ENCODE measurements around the gene CCDC88C. TPM values are rescaled to one million over a fixed set of nuclear protein-coding genes. Genes with fewer than 3 reads are reported as not detected.

The CCDC88C gene
- total RNA-seq, 1 donor from 2014 or later = 17.8 TPM

DNA sequence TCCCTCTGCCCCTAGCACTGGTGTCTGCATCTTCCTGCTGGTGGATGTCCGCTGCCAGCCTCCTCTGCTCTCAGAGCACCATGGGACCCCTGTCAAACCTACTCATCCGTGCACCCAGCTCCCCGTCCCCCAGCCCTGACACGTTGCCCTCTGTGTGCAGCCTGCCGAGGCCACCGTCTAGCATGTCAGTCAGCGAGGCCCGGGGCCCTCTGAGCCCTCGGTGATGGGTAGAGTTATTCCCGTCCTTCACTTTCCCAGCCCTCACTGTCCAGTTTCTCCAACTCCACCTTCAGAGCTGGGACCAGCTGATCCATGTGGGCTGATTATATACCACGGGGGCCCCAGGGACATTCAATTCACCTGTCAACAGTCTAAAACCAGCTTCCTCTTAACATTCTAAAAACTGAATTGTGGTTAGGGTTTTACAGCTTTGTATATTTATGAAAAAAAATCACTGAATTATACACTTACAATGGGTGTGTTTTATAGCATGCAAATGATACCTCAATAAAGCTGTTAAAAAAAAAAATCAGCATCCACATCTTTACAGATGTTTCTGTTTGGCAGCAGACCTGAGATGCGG, 61.3 kb downstream of the CCDC88C start:
- peaks cover 47% of the 10 kb centered on the region for H4K20me1 ChIP-seq (ENCODE audit: low read depth)
- H3K27me3 ChIP-seq = no peaks in the 10 kb centered on the region
- Mint-ChIP-seq H3K27me3 (ENCODE audit: insufficient read depth, low read depth) (peaks cover 11% of the 10 kb centered on the region), H3K36me3 (peaks cover 6% of the 10 kb centered on the region), H3K9me3 (no peaks in the 10 kb centered on the region), H3K27ac (peak overlapping the region; percentile 62), H3K4me1 (peaks cover 68% of the 10 kb centered on the region), H3K4me3 (no peak overlapping the region)
- no peak overlapping the region for H3K27ac ChIP-seq
- H2AFZ ChIP-seq (replicated peaks) = no peak overlapping the region
- no peaks in the 10 kb centered on the region for H3K9me3 ChIP-seq (ENCODE audit: low read depth)
- H3K79me2 ChIP-seq (ENCODE audit: low read depth) = peaks cover 44% of the 10 kb centered on the region
- H3K36me3 ChIP-seq = no peaks in the 10 kb centered on the region
- no peak for DNase-seq (ENCODE audit: low spot score)
- peaks cover 34% of the 10 kb centered on the region for H3K4me1 ChIP-seq
- no peak overlapping the region for H3K4me2 ChIP-seq
- H3F3A ChIP-seq (ENCODE audit: low read depth) = peaks cover 10% of the 10 kb centered on the region
- H3K9ac ChIP-seq = no peak overlapping the region
- H3K4me3 ChIP-seq = no peak overlapping the region
- TF ChIP-seq, protein P1, sequence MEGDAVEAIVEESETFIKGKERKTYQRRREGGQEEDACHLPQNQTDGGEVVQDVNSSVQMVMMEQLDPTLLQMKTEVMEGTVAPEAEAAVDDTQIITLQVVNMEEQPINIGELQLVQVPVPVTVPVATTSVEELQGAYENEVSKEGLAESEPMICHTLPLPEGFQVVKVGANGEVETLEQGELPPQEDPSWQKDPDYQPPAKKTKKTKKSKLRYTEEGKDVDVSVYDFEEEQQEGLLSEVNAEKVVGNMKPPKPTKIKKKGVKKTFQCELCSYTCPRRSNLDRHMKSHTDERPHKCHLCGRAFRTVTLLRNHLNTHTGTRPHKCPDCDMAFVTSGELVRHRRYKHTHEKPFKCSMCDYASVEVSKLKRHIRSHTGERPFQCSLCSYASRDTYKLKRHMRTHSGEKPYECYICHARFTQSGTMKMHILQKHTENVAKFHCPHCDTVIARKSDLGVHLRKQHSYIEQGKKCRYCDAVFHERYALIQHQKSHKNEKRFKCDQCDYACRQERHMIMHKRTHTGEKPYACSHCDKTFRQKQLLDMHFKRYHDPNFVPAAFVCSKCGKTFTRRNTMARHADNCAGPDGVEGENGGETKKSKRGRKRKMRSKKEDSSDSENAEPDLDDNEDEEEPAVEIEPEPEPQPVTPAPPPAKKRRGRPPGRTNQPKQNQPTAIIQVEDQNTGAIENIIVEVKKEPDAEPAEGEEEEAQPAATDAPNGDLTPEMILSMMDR (IDR thresholded peaks at IDR 0.05) = no peak
- no peak for TF ChIP-seq EZH2phosphoT487 (IDR thresholded peaks at IDR 0.05)

DNA sequence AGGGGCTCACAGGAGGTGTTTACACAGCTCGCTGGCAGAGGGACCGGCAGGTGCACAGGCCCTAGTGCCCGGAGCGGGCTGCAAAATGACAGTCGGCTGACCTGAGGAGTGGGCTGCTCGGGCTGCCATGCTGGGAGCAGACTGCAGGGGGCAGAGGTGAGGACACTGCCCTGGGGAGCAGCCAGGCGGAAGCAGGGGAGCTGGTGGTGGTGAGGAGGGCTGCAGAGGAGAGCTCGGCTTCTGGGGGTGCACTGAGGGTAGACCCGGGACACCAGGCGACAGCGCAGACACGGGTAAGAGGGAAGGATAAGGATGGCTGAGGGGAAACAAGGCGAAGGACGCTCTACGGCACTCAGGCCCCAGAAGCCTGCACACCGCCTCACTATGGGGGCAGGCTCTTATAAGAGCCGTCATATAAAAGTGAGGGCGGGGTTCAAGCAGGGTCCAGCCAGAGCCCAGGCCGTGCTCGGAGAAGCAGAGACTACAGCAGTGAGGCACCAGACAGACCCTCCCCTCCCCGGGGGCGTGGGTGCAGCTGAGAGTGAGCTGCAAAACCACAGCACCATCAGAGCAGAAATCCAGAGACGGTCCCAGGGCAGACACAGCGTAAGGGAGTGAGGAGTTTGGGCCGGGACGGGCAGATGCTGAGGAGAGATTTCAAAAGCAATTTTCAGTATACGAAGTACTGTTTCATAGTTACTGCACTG, 62.5 kb downstream of the CCDC88C start:
- Histone ChIP-seq H3K4me2 (no peak overlapping the region), H3K9me3 (ENCODE audit: low read depth) (no peaks in the 10 kb centered on the region), H3K27me3 (no peaks in the 10 kb centered on the region), H3K4me1 (peaks cover 34% of the 10 kb centered on the region), H3K36me3 (no peaks in the 10 kb centered on the region), H3F3A (ENCODE audit: low read depth) (peaks cover 11% of the 10 kb centered on the region), H3K4me3 (no peak overlapping the region), H3K27ac (no peak overlapping the region), H3K79me2 (ENCODE audit: low read depth) (peaks cover 45% of the 10 kb centered on the region), H2AFZ (replicated peaks) (no peak overlapping the region), H4K20me1 (ENCODE audit: low read depth) (peaks cover 48% of the 10 kb centered on the region), H3K9ac (no peak overlapping the region)
- H3K4me1 Mint-ChIP-seq = peaks cover 70% of the 10 kb centered on the region
- peaks cover 9% of the 10 kb centered on the region for H3K27me3 Mint-ChIP-seq (ENCODE audit: insufficient read depth, low read depth)
- peak overlapping the region; percentile 70 for H3K27ac Mint-ChIP-seq
- H3K9me3 Mint-ChIP-seq = no peaks in the 10 kb centered on the region
- no peak overlapping the region for H3K4me3 Mint-ChIP-seq
- peak; percentile 64 for DNase-seq (ENCODE audit: low spot score)
- TF ChIP-seq, protein P1 (IDR thresholded peaks at IDR 0.05) = peak; percentile 65
- TF ChIP-seq EZH2phosphoT487 (IDR thresholded peaks at IDR 0.05) = no peak
- H3K36me3 Mint-ChIP-seq = peaks cover 14% of the 10 kb centered on the region

DNA sequence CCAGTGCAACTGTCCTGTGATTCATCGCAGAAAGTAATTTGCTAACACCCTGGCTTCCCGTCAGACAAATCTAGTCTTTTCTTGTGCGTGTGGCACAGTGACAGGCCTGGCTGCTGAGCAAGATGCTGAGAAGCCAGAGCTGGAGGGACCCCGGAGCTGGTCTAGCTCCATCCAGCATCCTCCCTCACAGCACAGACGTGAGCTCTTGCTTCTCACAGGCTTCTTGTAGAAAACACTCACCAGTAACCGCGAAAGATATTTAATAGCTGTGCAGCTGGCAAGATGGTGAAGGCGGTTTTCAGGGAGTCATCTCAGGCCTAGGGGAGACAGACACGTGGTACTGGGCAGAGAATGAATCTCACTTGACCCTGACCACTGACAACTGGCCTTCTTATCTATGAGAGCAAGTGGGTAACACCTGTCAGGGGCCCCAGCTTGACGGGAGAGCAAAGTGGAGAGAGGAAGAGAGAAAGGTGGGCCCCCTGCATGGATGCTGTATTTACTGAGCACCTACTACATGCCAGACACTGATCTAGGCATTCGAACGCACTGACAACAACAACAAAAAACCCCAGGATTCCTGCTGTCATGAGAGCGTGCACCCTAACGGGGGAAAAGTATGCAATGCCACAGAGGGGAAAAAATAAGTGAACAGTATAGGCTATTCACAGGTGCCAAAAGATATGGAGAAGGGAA, 63.3 kb downstream of the CCDC88C start:
- Mint-ChIP-seq H3K4me1 (peaks cover 72% of the 10 kb centered on the region), H3K4me3 (no peak overlapping the region), H3K36me3 (peaks cover 14% of the 10 kb centered on the region), H3K9me3 (no peaks in the 10 kb centered on the region), H3K27me3 (ENCODE audit: insufficient read depth, low read depth) (peaks cover 9% of the 10 kb centered on the region), H3K27ac (no peak overlapping the region)
- Histone ChIP-seq H3F3A (ENCODE audit: low read depth) (peaks cover 18% of the 10 kb centered on the region), H3K27ac (no peak overlapping the region), H3K4me1 (peaks cover 35% of the 10 kb centered on the region), H3K9me3 (ENCODE audit: low read depth) (no peaks in the 10 kb centered on the region), H4K20me1 (ENCODE audit: low read depth) (peaks cover 54% of the 10 kb centered on the region), H3K4me2 (no peak overlapping the region), H3K79me2 (ENCODE audit: low read depth) (peaks cover 45% of the 10 kb centered on the region), H3K4me3 (no peak overlapping the region), H3K27me3 (no peaks in the 10 kb centered on the region), H2AFZ (replicated peaks) (no peak overlapping the region), H3K9ac (no peak overlapping the region), H3K36me3 (no peaks in the 10 kb centered on the region)
- DNase-seq (ENCODE audit: low spot score) = no peak
- TF ChIP-seq, protein P1 (IDR thresholded peaks at IDR 0.05) = no peak
- no peak for TF ChIP-seq EZH2phosphoT487 (IDR thresholded peaks at IDR 0.05)
- TF ChIP-seq EZH2 (IDR thresholded peaks at IDR 0.05) = no peak
